Smooth muscle cell (in vitro differentiated cells): ENCODE data around the gene ITM2C. TPM values are rescaled to one million over a fixed set of nuclear protein-coding genes. Genes with fewer than 3 reads are reported as not detected.
A peak's percentile ranks its signal among the peaks of the same experiment; 100 is the strongest.

ENCODE experiments used
- DNase-seq: peaks from one replicate; lab custom pipeline; 2025; ENCODE audit not compliant: unreplicated experiment; lab: John Stamatoyannopoulos, UW
- H2AFZ ChIP-seq: fragments of 200-600 bp; sonication (generic); 2 replicates; pipeline ENCODE4 v1.6.0; 2016; ENCODE audit warnings: antibody characterized with exemption, low read depth, mild to moderate bottlenecking
- H3F3A ChIP-seq: fragments of 200-600 bp; sonication (generic); 2 replicates; pipeline ENCODE4 v1.6.0; 2017; ENCODE audit warnings: antibody characterized with exemption, low read depth
- H3K27ac ChIP-seq: fragments of 200-600 bp; sonication (generic); 2 replicates; pipeline ENCODE4 v1.5.1; 2016; ENCODE audit warnings: low read depth, mild to moderate bottlenecking
- H3K27me3 ChIP-seq: fragments of 200-600 bp; sonication (generic); 2 replicates; pipeline ENCODE4 v1.6.1; 2016; ENCODE audit warnings: low read depth, mild to moderate bottlenecking
- H3K36me3 ChIP-seq: fragments of 200-600 bp; sonication (generic); 2 replicates; pipeline ENCODE4 v1.5.1; 2016; ENCODE audit warnings: low read depth
- H3K4me1 ChIP-seq: fragments of 200-600 bp; sonication (generic); 2 replicates; pipeline ENCODE4 v1.5.1; 2016; ENCODE audit warnings: low read depth
- H3K4me2 ChIP-seq: fragments of 200-600 bp; sonication (generic); 2 replicates; pipeline ENCODE4 v1.6.0; 2016; ENCODE audit warnings: mild to moderate bottlenecking
- H3K4me3 ChIP-seq: fragments of 200-600 bp; sonication (generic); 2 replicates; pipeline ENCODE4 v1.5.1; 2016; ENCODE audit warnings: mild to moderate bottlenecking
- H3K79me2 ChIP-seq: fragments of 200-600 bp; sonication (generic); 2 replicates; pipeline ENCODE4 v1.6.0; 2016; ENCODE audit warnings: low read depth, mild to moderate bottlenecking
- H3K9ac ChIP-seq: fragments of 200-600 bp; sonication (generic); 2 replicates; pipeline ENCODE4 v1.6.0; 2016; ENCODE audit warnings: low read depth
- H3K9me3 ChIP-seq: fragments of 200-600 bp; sonication (generic); replicated peaks from 2 replicates; pipeline ENCODE4 v1.5.1; 2016; ENCODE audit warnings: low read depth
- H4K20me1 ChIP-seq: fragments of 200-600 bp; sonication (generic); 2 replicates; pipeline ENCODE4 v1.6.0; 2016; ENCODE audit warnings: low read depth
- WGBS: methylation state at CpG from one replicate; pipeline ENCODE4 v1.1.7; 2016; ENCODE audit warnings: low lambda C conversion rate; 5-methylcytosine and 5-hydroxymethylcytosine counted together
- polyA plus RNA-seq: library from polyadenylated mRNA; unstranded; fragments of >200 nt; fragmentation: Nextera tagmentation; extraction: Ambion mirVana; gene quantifications from 2 replicates; pipeline ENCODE4 v1.2.1, GENCODE V29; 2016
- total RNA-seq: library from RNA; depleted of rRNA; stranded (reverse); fragments of >200 nt; gene quantifications from 2 replicates; pipeline ENCODE4 v1.2.3, GENCODE V29; 2014
- TF ChIP-seq, protein P1 (sequence below): fragments of 200-600 bp; sonication (generic); IDR thresholded peaks from 2 replicates; pipeline ENCODE4 v1.5.1; 2017; ENCODE audit warnings: borderline replicate concordance, mild to moderate bottlenecking, antibody characterized with exemption; ENCODE audit not compliant: insufficient read depth, poor library complexity, severe bottlenecking

ITM2C gene
- total and polyA plus RNA-seq, 2 experiments from 2014 or later: 344 to 600 TPM

- Histone ChIP-seq H3K9me3 (no peaks in the 10 kb centered on the region), H3K4me1 (no peaks in the 10 kb centered on the region), H3K9ac (no peak overlapping the region), H3K27me3 (no peaks in the 10 kb centered on the region), H3K4me3 (no peak overlapping the region), H3K79me2 (no peaks in the 10 kb centered on the region), H4K20me1 (no peaks in the 10 kb centered on the region), H3F3A (no peaks in the 10 kb centered on the region), H3K36me3 (no peaks in the 10 kb centered on the region), H3K4me2 (no peak overlapping the region), H2AFZ (no peak overlapping the region), H3K27ac (no peak overlapping the region)
- TF ChIP-seq, protein P1, sequence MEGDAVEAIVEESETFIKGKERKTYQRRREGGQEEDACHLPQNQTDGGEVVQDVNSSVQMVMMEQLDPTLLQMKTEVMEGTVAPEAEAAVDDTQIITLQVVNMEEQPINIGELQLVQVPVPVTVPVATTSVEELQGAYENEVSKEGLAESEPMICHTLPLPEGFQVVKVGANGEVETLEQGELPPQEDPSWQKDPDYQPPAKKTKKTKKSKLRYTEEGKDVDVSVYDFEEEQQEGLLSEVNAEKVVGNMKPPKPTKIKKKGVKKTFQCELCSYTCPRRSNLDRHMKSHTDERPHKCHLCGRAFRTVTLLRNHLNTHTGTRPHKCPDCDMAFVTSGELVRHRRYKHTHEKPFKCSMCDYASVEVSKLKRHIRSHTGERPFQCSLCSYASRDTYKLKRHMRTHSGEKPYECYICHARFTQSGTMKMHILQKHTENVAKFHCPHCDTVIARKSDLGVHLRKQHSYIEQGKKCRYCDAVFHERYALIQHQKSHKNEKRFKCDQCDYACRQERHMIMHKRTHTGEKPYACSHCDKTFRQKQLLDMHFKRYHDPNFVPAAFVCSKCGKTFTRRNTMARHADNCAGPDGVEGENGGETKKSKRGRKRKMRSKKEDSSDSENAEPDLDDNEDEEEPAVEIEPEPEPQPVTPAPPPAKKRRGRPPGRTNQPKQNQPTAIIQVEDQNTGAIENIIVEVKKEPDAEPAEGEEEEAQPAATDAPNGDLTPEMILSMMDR: peak; percentile 25
- 94% methylated on average over 5 of the region's 5 CpGs for WGBS
- no peak for DNase-seq
Observed at GRCh38 chr2:230913406-230914143, 48.8 kb downstream of the ITM2C start.

GRCh38 chr2:230914886-230915285 lies 50.1 kb downstream of the ITM2C start:
- H3K4me2 ChIP-seq: no peak overlapping the region
- H2AFZ ChIP-seq: no peak overlapping the region
- no peaks in the 10 kb centered on the region for H3F3A ChIP-seq
- no peak overlapping the region for H3K4me3 ChIP-seq
- H3K27me3 ChIP-seq: no peaks in the 10 kb centered on the region
- H3K4me1 ChIP-seq: no peaks in the 10 kb centered on the region
- H3K27ac ChIP-seq: no peak overlapping the region
- no peak for DNase-seq
- TF ChIP-seq, protein P1: no peak
- no peaks in the 10 kb centered on the region for H3K79me2 ChIP-seq
- WGBS: 84% methylated on average over 3 of the region's 3 CpGs
- no peaks in the 10 kb centered on the region for H3K9me3 ChIP-seq
- no peaks in the 10 kb centered on the region for H4K20me1 ChIP-seq
- no peaks in the 10 kb centered on the region for H3K36me3 ChIP-seq
- H3K9ac ChIP-seq: no peak overlapping the region

GRCh38 chr2:230915319-230915718 lies 50.6 kb downstream of the ITM2C start:
- 88% methylated on average over 6 of the region's 6 CpGs for WGBS
- TF ChIP-seq, protein P1: no peak
- no peaks in the 10 kb centered on the region for H3K79me2 ChIP-seq
- H3K4me3 ChIP-seq: no peak overlapping the region
- no peak overlapping the region for H2AFZ ChIP-seq
- H3K4me2 ChIP-seq: no peak overlapping the region
- H3K27ac ChIP-seq: no peak overlapping the region
- H3K9me3 ChIP-seq: no peaks in the 10 kb centered on the region
- no peaks in the 10 kb centered on the region for H3K27me3 ChIP-seq
- no peak overlapping the region for H3K9ac ChIP-seq
- no peaks in the 10 kb centered on the region for H3K4me1 ChIP-seq
- H4K20me1 ChIP-seq: no peaks in the 10 kb centered on the region
- no peaks in the 10 kb centered on the region for H3F3A ChIP-seq
- no peak for DNase-seq
- no peaks in the 10 kb centered on the region for H3K36me3 ChIP-seq

DNA sequence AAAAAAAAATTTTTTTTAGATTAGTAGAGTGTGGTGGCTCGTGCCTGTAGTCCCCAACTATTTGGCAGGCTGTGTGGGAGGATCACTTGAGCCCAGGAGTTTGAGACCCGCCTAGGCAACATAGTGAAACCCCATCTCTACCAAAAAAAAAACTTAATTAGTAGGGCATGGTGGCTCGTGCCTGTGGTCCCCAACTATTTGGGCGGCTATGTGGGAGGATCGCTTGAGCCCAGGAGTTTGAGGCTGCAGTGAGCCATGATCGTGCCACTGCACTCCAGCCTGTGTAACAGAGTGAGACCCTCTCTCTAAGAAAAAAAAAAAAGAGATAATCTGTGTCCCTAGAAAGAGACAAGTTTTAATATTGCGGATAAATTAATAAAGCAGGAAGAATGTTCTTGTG lies 51.5 kb downstream of the ITM2C start:
- no peaks in the 10 kb centered on the region for H3F3A ChIP-seq
- TF ChIP-seq, protein P1: no peak
- H3K9ac ChIP-seq: no peak overlapping the region
- no peak overlapping the region for H3K27ac ChIP-seq
- no peaks in the 10 kb centered on the region for H3K9me3 ChIP-seq
- no peak overlapping the region for H3K4me3 ChIP-seq
- H2AFZ ChIP-seq: no peak overlapping the region
- H3K4me2 ChIP-seq: no peak overlapping the region
- H3K27me3 ChIP-seq: no peaks in the 10 kb centered on the region
- no peaks in the 10 kb centered on the region for H3K36me3 ChIP-seq
- no peak for DNase-seq
- no peaks in the 10 kb centered on the region for H3K4me1 ChIP-seq
- H3K79me2 ChIP-seq: no peaks in the 10 kb centered on the region
- no peaks in the 10 kb centered on the region for H4K20me1 ChIP-seq
- 91% methylated on average over 7 of the region's 7 CpGs for WGBS
